Nephron progenitor cell (in vitro differentiated cells): ENCODE measurements around the gene PDE4D.

Experiments used
- DNase-seq: peaks from one replicate; pipeline ENCODE4 v3.0.0; 2021
- H3K27ac Mint-ChIP-seq: 2 replicates; pipeline ENCODE4 v1.8.0; 2021; ENCODE audit warnings: mild to moderate bottlenecking, moderate library complexity, mixed read lengths
- H3K27me3 Mint-ChIP-seq: 2 replicates; pipeline ENCODE4 v1.8.0; 2021; ENCODE audit warnings: mild to moderate bottlenecking, low read depth, mixed read lengths; ENCODE audit not compliant: poor library complexity
- H3K36me3 Mint-ChIP-seq: 2 replicates; pipeline ENCODE4 v1.8.0; 2021; ENCODE audit warnings: low read depth, mixed read lengths
- H3K4me1 Mint-ChIP-seq: 2 replicates; pipeline ENCODE4 v1.8.0; 2021; ENCODE audit warnings: mixed read lengths
- H3K4me3 Mint-ChIP-seq: 2 replicates; pipeline ENCODE4 v1.8.0; 2021; ENCODE audit warnings: mild to moderate bottlenecking, moderate library complexity, mixed read lengths
- H3K9me3 Mint-ChIP-seq: 2 replicates; pipeline ENCODE4 v1.8.0; 2021; ENCODE audit warnings: mild to moderate bottlenecking, moderate library complexity, mixed read lengths
- TF ChIP-seq, protein P1 (sequence below): fragments of 200-600 bp; sonication (generic); IDR thresholded peaks from 2 replicates; pipeline ENCODE4 v1.5.0; 2021; ENCODE audit warnings: antibody characterized with exemption

Gene PDE4D

DNA sequence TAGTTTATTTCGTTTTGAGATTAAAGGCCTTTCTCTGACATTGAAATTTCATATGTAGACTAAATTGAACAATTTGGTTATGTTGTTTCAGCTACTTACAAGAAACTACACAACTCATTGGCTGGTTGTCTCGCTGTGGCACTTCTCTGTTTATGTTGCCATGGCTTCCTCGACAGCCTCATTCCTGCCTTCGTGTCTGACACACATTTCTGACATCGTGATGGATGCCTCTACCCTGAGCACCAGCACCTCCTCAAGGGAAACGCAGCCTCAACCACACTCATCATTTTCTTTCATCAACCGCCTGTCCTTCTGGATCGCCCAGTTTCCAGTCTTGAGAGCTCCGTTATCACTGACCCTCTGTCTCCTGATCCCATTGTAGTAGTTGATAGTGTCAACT, 562.8 kb downstream of the PDE4D start:
- no peak overlapping the region for H3K4me3 Mint-ChIP-seq
- no peak for DNase-seq
- H3K4me1 Mint-ChIP-seq: peaks cover 54% of the 10 kb centered on the region
- H3K27ac Mint-ChIP-seq: no peak overlapping the region
- TF ChIP-seq, protein P1, sequence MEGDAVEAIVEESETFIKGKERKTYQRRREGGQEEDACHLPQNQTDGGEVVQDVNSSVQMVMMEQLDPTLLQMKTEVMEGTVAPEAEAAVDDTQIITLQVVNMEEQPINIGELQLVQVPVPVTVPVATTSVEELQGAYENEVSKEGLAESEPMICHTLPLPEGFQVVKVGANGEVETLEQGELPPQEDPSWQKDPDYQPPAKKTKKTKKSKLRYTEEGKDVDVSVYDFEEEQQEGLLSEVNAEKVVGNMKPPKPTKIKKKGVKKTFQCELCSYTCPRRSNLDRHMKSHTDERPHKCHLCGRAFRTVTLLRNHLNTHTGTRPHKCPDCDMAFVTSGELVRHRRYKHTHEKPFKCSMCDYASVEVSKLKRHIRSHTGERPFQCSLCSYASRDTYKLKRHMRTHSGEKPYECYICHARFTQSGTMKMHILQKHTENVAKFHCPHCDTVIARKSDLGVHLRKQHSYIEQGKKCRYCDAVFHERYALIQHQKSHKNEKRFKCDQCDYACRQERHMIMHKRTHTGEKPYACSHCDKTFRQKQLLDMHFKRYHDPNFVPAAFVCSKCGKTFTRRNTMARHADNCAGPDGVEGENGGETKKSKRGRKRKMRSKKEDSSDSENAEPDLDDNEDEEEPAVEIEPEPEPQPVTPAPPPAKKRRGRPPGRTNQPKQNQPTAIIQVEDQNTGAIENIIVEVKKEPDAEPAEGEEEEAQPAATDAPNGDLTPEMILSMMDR: no peak
- no peaks in the 10 kb centered on the region for H3K9me3 Mint-ChIP-seq
- no peaks in the 10 kb centered on the region for H3K27me3 Mint-ChIP-seq
- no peaks in the 10 kb centered on the region for H3K36me3 Mint-ChIP-seq

DNA sequence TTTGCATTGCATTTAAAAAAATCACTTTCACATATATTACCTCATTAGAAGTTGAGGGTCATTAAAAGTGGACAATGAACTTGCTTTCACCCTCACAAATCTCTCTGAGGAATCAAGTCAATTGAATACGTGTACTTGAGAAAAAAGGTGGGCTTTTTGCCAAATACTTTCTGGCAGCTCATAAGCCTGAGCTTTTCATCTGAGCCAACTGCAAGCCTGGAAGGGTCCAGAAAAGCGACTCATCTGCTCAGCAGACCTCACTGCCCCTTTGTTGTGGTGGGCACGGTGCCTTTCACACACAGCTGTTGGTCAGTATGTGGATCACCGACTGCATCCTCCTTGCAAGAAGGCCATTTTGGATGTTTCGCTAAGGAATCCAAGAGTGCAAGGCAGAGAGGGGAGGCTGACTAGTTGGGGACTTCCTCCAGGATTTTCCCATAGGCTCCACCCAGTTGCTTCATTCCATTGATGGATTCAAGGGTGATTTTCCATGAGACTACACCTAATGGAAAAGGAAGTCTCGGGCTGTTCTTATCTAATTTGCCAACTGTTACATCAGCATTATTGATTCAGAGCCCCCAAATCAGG, 564.7 kb downstream of the PDE4D start:
- no peak for DNase-seq
- peaks cover 50% of the 10 kb centered on the region for H3K4me1 Mint-ChIP-seq
- H3K36me3 Mint-ChIP-seq: no peaks in the 10 kb centered on the region
- H3K9me3 Mint-ChIP-seq: no peaks in the 10 kb centered on the region
- H3K27ac Mint-ChIP-seq: no peak overlapping the region
- no peaks in the 10 kb centered on the region for H3K27me3 Mint-ChIP-seq
- TF ChIP-seq, protein P1: no peak
- H3K4me3 Mint-ChIP-seq: no peak overlapping the region

DNA sequence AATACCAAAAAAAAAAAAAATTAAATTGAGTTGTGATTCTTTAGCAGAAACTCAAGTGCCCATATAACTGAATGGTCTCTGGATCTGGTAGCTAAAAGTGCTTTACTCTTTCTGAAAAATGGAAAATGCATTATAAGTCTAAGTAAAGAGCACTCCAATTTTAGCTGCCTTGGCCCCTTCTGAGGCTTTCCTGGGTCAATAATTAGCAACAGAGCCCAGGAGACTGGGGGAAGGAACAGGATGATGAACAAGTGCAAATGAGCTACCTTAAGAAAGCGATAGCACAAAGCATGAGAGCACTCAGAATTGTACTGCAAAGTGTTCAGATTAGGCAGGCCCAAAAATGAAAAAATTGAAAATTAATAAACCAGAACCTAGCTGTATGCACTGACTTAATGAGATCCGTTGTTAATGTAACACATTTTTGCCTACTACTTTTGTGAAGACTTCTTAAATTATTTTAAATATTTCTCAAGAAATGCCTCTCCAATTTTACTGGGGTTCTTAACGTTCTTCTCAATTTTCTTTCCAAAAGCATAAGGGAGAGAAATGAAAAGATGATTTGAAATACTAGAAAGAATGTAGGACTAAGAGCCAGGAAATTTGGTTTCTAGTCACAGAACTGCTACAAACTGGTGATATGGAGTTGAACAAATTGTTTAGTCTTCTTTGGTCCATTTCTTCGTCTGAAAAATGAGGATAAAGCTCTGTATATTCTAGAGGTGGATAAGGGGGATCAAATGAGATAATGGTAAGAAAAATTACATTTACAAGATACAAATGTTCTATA, 566.1 kb downstream of the PDE4D start:
- Mint-ChIP-seq H3K4me1 (peaks cover 44% of the 10 kb centered on the region), H3K4me3 (no peak overlapping the region), H3K27me3 (no peaks in the 10 kb centered on the region)

DNA sequence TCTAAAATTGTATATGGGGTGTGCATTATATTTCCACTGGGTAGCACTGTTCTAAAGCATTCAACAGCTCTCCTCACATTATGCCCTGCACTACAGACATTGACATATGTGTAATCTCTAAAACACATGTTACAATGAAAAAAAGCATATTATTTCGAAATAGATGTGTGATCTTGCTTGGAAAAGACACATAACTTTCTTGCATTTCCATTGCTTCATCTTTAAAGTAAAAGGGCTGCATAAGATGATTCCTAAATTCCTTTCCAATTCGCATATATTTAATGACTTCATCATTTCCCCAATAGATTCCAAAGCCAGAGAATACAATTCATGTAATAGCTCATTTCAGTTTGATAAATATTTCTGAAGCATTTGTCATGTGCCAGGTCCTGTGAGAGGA, 566.9 kb downstream of the PDE4D start:
- H3K36me3 Mint-ChIP-seq: no peaks in the 10 kb centered on the region
- H3K4me1 Mint-ChIP-seq: peaks cover 44% of the 10 kb centered on the region
- no peak overlapping the region for H3K4me3 Mint-ChIP-seq
- no peak for DNase-seq
- no peaks in the 10 kb centered on the region for H3K9me3 Mint-ChIP-seq
- TF ChIP-seq, protein P1: no peak
- H3K27ac Mint-ChIP-seq: no peak overlapping the region
- H3K27me3 Mint-ChIP-seq: no peaks in the 10 kb centered on the region

More for the DNA sequence above, 566.1 kb downstream of the PDE4D start:
- no peak for DNase-seq
- TF ChIP-seq, protein P1: no peak
- H3K36me3 Mint-ChIP-seq: no peaks in the 10 kb centered on the region
- no peak overlapping the region for H3K27ac Mint-ChIP-seq
- no peaks in the 10 kb centered on the region for H3K9me3 Mint-ChIP-seq

DNA sequence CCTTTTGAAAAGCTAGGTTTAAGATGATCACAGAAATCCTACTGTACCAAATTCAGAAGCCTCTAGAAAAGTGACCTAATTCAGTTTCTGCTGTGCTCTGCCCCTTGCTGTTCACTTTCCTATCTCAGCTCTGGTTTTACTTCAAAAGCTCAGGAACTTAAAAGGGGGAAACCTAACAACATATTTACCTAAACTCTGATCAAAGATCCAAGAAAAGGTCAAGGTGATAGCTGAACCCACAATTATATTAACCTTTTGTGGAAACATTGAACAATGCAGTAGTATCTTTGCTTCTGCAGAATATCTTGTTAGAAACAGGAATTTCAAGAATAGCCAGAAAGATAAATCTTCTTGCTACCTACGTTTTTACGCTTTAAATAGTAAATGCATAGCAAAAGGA, 568.5 kb downstream of the PDE4D start:
- Mint-ChIP-seq H3K27ac (no peak overlapping the region), H3K9me3 (no peaks in the 10 kb centered on the region), H3K4me1 (peaks cover 42% of the 10 kb centered on the region), H3K36me3 (no peaks in the 10 kb centered on the region), H3K27me3 (no peaks in the 10 kb centered on the region), H3K4me3 (no peak overlapping the region)
- no peak for DNase-seq
- TF ChIP-seq, protein P1: no peak

DNA sequence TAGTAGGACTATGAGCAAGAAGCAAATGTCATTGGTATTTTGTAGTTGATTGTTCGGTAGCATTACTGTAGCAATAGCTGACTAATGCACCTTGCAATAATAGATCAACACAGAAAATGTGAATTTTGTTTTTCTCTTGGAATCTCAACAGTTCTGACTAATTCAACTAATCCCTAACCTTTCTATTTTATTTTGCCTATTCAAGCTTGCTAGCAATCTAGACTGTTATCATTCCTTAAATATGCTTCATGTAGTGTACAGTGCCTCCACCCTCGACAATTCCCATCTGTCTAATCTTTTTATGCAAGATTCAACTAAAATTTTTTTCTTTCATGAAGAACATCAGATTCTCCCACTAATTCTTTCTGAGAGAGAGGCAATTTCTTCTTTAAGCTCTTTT, 570.6 kb downstream of the PDE4D start:
- Mint-ChIP-seq H3K9me3 (no peaks in the 10 kb centered on the region), H3K4me1 (peaks cover 63% of the 10 kb centered on the region), H3K4me3 (no peak overlapping the region), H3K36me3 (no peaks in the 10 kb centered on the region), H3K27ac (no peak overlapping the region), H3K27me3 (no peaks in the 10 kb centered on the region)
- TF ChIP-seq, protein P1: no peak
- no peak for DNase-seq
